22Rv1 (cell line): ENCODE results near the gene RBM41.

Experiments
- ZFX ChIP-seq: fragments of 450-650 bp; IDR thresholded peaks from 2 replicates; pipeline ENCODE4 v1.6.1; 2017; ENCODE audit warnings: antibody characterized with exemption, borderline replicate concordance
- TF ChIP-seq, protein P1 (sequence below): fragments of 450-650 bp; IDR thresholded peaks from 2 replicates; pipeline ENCODE4 v1.5.1; 2017; ENCODE audit warnings: mild to moderate bottlenecking

DNA sequence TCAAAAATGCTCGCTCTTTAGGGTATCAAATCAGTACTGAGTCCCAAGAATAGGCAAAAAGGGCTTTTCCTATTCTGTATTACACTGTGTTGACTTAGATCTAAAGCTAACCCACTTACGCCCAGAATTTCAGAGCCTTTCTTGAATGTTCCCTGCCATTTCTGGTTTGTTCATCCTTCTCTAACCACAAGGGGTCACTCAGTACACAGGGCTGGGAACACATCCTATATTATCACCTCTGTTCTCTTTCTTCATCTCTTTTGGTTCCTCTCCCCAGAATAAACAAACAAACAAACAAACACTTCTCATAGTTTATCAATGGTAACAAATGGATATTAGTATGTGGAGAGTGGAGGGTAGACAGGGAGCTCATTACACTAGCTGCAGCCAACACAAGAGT, 93.1 kb downstream of the RBM41 start:
- TF ChIP-seq, protein P1, sequence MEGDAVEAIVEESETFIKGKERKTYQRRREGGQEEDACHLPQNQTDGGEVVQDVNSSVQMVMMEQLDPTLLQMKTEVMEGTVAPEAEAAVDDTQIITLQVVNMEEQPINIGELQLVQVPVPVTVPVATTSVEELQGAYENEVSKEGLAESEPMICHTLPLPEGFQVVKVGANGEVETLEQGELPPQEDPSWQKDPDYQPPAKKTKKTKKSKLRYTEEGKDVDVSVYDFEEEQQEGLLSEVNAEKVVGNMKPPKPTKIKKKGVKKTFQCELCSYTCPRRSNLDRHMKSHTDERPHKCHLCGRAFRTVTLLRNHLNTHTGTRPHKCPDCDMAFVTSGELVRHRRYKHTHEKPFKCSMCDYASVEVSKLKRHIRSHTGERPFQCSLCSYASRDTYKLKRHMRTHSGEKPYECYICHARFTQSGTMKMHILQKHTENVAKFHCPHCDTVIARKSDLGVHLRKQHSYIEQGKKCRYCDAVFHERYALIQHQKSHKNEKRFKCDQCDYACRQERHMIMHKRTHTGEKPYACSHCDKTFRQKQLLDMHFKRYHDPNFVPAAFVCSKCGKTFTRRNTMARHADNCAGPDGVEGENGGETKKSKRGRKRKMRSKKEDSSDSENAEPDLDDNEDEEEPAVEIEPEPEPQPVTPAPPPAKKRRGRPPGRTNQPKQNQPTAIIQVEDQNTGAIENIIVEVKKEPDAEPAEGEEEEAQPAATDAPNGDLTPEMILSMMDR: peak; percentile 72
- no peak for TF ChIP-seq ZFX
